Measurements from ENCODE around the gene LMAN2.
"Not testable (repeated sequence)": the region's sequence is repeated elsewhere in the genome, so short reads cannot be mapped to it uniquely, and the experiment has no call there.

The LMAN2 gene

DNA sequence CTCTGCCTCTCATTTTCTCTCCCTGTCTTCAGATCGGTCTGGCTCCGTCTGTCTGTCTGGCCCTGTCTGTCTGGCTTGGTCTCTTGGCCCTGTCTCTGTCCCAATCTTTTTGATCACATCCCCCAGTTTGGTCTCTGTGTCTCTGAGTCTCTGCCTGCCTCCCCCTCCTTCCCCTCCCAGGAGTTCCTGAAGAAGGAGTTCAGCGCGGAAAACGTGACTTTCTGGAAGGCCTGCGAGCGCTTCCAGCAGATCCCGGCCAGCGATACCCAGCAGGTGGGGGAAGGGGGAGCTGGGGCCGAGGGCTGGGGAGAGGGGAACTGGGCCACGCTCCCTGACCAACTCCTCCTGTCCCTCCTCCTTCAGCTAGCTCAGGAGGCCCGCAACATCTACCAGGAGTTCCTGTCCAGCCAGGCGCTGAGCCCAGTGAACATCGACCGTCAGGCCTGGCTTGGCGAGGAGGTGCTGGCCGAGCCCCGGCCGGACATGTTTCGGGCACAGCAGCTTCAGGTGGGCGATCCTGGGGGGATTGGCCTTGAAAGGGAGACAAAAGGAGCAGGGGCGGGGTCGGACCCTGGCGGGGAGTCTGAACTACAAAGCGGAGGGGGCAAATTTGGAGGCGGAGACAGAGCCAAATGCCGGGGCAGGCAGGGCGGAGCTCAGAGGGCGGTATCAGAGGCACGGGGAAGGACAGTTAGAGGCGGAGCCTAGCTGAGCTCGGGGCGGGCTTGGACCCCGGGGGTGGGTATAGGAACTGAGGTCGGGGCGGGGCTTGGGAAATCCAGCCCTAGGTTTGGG is 15.3 kb upstream of the LMAN2 start:
- no peak for FAIRE-seq
- no peak for DNase-seq (ENCODE audit: extremely low spot score, insufficient read length, low read depth)

DNA sequence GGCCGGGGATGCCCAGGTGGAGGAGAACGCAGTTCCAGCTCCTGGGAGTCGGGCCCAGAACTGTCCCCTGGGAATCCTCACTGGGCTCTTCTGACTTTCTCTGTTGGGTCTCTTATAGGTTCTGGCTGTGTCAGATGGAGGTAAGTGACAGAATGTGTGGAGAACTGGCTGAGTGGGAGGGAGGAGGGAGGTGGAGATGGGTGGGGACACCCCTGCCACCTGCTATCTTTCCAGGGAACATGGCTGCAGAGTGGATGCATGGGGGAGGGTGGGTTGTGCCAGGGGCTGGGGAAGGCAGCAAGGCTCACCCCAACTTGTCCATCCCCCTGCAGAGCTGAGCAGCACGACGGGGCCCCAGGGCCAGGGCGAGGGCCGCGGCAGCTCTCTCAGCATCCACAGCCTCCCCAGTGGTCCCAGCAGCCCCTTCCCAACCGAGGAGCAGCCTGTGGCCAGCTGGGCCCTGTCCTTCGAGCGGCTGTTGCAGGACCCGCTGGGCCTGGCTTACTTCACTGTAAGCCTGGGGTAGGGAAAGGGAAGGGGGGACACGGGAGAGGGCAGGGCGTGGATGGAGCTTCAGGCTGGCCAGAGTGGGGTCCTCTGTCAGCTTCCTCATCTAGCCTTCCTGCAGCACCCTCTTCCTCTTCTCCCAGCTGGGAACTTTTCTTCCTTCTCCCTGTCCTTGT is 14.5 kb upstream of the LMAN2 start:
- FAIRE-seq = no peak

DNA sequence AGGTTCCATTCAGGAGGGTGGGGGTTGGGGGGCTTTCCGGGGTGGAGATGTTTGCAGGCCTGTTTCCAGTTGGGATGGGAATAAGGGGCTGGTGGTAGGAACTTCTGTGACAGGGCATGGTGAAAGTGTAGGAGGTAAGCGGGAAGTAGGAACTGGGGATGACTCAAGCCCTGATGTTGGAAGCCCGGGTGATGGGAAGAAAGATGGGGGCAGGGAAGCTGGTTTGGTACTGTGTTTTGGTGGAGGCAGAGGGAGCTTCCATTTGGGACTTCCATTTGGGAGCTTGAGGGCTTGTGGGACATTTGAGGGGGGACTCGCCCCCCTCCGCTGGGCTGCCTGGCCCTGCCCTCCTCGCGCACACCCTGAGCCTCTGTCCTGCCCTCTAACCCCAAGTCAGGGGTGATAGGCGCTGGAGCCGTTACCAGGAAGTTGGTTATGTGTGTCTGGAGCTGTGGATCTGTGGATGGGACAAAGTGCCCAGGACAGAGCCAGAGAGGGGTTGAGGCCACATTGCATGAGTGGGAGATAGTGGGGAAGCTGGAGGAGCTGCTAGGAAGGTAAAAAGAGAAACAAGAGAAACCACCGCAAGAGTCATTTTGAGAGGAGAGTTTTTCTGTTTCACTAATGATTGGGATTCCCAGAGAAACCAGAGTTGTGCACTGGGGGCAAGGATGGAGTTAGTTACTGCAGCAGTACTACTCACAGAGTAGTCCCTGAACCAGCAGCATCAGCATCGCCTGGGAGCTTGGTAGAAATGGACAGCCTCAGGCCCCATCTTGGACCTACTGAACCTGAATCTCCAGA is 12.9 kb upstream of the LMAN2 start:
- FAIRE-seq (peak; percentile 91), DNase-seq (ENCODE audit: extremely low spot score, insufficient read length, low read depth) (no peak)

More for the DNA sequence above, 14.5 kb upstream of the LMAN2 start:
- no peak for DNase-seq (ENCODE audit: extremely low spot score, insufficient read length, low read depth)

DNA sequence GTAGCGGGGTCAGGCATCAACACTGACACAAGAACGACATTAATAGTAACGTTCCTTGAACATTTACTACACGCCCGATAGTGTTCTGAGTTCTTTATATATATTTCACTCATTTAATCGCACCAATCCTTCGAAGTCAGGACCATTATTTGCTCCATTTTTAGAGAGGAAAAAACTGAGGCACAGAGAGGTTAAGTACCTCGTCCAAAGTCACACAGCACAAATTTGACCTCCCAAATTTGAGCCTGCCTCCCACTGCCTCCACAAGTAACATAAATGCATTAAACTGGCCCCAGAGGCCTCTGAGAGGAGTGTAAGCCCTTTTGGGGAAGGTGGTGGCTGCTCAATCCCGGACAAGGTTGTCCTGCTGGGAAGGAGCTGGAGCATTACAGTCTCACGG is 12.1 kb upstream of the LMAN2 start:
- no peak for DNase-seq (ENCODE audit: extremely low spot score, insufficient read length, low read depth)
- FAIRE-seq = no peak

DNA sequence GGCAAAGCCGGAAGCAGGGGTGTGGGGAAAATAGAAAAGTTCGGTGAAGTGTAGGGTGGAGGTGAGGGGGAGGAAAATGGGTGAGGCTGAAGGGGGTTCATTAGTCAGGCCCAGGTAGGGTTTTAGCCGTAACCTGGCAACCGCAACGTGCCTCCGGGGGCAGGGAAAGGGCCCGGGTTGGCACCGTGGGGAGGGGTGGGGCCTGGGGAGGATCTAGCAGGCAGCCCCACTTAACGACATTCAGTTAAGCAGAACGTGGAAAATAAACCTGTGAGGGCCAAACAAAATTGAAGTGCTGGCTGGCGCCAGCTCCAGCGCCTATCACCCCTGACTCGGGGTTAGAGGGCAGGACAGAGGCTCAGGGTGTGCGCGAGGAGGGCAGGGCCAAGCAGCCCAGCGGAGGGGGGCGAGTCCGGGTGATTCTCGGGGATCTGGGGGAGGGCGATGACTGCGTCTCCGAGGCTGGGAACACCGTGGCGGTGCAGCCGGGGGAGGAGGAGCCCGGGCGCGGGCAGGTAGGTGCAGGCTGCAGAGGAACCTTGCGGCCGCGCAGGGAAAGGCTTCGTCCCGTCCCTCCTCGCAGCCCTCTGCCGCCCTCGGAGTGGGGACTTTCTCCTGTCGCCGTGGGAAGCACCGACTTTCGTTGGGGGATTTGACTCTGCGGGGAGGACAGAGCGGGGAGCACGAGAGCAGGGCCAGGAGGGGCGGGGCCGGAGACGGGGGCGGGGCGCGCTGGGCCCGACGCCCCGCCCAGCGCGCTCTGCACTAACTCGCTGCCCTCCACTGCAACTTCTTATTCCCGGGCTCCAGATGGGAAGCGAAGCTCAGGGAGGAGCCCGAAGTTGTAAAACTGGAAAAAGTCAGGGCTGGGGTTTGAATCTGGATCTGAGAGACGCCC is 11.4 kb upstream of the LMAN2 start:
- peak; percentile 86 for FAIRE-seq
- peak; percentile 57 for DNase-seq (ENCODE audit: extremely low spot score, insufficient read length, low read depth)

DNA sequence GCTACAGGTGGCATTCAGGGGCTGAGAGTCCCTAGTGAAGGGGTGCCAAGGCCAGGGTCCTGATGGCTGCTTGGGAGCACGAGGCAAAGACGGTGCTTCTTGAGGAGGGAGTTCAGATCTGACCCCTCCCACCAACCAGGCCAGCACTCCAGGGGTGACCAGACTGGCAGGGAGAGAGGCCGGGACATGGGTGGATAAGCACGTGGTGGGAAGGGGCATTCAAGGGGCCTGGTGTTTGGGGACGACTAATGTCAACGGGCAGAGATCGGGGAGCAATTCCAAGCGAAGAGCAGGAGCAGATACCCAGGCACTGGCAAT is 10.8 kb upstream of the LMAN2 start:
- FAIRE-seq (peak; percentile 35), DNase-seq (ENCODE audit: extremely low spot score, insufficient read length, low read depth) (no peak)

DNA sequence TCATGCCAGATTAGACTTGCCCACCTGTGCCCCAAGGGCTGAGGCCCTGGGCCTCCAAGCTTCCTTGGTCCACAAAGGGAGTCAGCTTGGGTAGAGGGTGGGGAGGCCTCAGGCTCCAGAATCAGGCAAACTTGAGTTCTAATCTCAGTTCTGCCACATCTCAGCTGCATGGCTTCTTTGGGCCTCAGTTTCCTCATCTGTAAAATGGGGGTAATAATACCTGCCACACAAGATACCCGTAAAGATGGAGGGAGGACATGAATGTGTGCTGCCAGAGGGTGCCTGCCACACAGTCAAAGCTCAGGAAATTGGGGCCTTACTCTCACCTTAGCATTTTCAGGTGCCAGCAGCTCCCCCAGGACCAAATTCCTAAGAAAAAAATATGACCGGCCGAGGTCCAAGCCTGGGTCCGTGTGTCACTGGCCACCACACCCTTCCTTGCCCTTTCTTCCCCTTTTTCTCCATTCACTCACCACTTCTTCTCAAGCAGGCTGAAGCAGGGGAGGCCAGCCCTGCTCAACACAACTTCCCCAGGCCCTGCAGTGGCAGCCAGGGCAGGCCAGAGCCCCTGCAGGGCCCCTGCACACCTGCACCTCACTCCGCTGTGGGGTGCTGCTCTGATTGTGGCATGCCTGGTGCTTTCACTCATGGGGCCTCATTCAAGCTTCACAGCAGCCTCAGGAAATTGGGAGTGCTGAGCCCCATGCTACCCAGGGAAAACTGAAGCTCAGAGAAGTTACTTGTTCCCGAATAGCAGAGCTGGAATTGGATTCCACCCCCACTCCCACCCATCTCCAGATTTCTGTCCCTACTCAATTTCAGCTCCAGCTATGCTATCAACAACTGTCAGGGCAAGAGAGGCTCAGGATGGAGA is 10.2 kb upstream of the LMAN2 start:
- DNase-seq (ENCODE audit: extremely low spot score, insufficient read length, low read depth) (no peak), FAIRE-seq (peak; percentile 76)

DNA sequence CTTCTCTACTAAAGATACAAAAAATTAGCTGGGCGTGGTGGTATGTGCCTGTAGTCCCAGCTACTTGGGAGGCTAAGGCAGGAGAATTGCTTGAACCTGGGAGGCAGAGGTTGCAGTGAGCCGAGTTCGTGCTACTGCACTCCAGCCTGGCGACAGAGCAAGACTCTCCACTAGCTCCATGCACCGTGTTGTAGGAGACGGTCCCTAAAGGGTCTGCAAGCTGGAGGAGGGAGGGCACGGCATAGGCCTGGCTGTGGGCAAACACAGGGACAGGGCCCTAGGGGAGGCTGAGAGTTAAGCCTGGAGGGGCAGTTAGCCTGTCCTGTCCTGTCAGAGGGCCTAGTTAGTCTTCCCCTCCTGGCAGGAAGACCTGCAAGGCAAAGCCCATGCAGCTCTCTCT is 9.3 kb upstream of the LMAN2 start:
- DNase-seq (ENCODE audit: extremely low spot score, insufficient read length, low read depth); FAIRE-seq: not testable (repeated sequence)

DNA sequence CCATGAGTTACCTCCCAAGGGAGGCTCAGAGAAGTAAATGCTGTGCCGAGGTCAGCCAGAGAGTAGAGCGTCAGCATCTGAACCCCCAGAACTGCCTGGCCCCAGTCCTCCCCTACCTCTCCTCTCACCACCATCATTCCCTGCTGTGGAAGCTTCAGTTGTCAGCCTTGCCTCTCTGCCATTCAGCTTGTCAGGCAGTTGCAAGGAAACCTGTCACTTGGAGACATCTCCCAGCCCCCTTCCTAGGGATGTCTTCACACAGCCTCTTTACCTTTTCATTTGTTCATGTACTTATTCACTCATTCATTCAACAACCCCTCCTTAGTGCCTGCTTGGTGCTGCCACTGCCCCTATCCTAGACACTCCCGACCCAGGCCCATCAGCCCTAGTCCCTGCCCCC is 8.4 kb upstream of the LMAN2 start:
- DNase-seq (ENCODE audit: extremely low spot score, insufficient read length, low read depth) (no peak), FAIRE-seq (no peak)

DNA sequence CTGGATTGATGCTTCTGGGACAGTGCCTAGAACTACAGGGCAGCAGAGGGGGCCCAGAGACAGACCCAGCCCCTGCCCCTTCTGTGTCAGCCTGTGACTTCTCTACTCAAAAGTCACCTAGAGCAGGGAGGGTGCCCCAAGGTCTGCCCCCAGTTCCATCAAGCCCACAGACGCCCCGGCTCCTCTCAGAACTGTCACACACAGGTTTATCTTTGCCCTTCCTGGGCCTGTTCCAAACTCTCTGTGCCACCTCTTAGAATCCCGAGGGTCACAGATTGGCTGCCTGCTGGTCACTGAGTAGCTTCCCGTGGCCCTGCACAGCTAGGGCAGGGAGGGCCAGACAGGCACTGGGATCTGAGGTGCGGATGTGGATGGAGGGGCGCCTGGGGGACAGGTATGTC is 8.0 kb upstream of the LMAN2 start:
- FAIRE-seq (no peak), DNase-seq (ENCODE audit: extremely low spot score, insufficient read length, low read depth) (no peak)

DNA sequence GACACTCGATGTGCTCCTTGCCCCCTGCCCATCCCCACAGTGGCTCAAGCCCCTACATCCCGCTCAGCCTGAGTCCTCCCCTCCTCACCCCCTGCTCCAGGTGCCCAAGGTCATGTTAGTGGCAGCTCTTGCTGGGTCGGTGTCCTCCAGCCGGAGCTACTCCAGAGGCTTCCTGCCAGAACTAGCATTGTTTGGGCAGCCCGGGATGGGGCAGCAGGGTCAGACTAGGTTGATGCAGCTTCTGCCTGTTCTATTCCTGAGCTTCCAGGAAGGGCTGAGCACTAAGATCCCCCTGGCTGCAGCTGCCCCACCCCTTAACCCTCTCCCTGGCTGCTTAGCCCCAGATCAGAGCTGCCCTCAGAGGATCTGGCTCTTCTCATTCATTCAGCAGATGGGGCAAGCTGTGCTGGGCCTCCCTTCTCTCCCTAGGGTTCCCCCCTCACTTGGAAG is 6.9 kb upstream of the LMAN2 start:
- DNase-seq (ENCODE audit: extremely low spot score, insufficient read length, low read depth) (no peak), FAIRE-seq (no peak)

DNA sequence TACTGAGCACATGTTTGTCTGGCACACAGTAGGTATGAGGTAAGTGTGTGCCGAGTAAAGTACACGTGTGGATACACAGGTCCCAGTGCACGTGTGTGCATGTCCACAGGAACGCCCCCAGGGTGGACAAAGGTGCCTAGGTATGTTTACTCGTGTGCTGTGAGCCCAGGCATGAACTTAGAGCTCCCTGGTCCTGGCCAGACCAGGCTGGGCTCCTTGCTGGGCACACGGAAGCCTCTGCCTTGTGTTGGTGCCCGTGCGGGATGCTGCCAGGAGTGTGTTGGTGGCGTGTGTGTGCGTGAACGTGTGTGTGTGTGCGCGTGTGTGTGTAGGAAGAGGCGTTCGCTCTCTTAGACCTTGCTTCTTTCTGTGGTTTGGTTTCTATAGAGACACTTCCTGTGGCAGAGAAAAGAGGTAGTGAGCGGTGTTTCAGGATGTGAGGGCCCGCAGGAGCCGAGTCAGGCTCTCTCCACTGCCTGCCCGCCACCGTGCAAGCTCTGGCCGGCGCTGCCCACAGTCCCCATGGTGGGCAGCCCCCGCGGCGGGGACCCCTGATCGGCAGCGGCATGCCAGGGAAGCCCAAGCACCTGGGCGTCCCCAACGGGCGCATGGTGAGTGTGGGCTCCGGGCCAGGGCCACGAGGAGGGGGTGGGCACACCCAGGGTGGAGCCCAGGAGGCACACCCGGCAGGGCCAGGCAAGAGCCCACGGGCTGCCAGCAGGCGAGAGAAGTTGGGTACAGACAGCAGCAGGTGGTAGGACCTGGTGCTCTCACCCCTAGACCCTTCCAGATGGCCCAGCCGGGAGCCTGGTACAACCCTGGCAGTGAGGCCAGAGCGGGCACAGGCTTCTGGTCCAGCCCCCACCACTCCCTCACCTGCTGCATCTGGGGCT is 6.2 kb upstream of the LMAN2 start, which contains the start of gene RGS14:
RGS14 (plus strand) TSS at position 466 of the 893 bp plus-strand sequence; CDS start at position 567, 101 bp downstream.
- DNase-seq (ENCODE audit: extremely low spot score, insufficient read length, low read depth) (peak; percentile 76), FAIRE-seq (peak; percentile 99)

DNA sequence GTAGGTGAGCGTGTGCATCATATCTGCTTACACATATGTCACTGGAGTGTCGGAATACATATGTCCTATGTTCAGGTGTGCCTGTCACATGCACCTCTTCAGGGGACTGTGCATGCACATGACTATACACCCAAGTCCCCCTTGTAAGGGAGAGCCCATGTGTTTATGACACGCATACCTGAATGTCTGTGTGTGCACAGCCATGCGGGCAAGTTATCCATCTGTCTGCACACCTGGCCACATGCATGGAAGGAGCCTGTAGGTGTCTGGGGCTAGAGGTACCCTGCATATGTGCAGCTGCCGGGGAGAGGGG is 5.6 kb upstream of the LMAN2 start:
- FAIRE-seq (no peak), DNase-seq (ENCODE audit: extremely low spot score, insufficient read length, low read depth) (no peak)

DNA sequence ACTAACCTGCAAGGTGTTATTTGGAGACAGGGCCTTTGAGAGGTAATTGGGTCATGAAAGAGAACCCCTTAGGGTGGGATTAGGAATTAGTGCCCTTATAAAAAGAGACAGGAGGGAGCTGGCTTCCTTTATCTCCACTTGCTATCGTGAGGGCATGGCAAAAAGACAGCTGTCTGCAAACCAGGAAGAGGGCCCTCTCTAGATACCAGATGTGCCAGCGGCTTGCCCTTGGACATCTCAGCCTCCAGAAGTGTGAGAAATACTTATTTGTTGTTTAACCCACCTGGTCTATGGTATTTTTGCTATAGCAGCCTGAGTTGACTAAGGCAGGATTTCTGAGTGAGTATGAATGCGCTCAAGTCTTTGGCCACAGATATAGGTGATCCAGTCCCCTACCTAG is 5.3 kb upstream of the LMAN2 start:
- no peak for FAIRE-seq
- DNase-seq (ENCODE audit: extremely low spot score, insufficient read length, low read depth) = no peak

DNA sequence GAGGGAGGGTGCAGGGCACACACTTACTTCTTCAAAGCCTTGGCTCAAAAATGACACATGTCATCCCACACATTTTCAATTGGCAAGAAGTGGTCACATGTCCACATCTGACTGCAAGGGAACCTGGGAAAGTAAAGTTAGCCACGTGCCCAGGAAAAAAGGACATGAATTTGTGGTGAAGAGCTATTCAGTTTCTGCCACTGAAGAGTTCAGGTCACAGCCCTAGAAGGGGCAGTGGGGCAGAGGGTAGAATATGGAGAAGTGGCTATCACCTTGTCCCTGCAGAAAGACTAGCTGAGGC is 4.3 kb upstream of the LMAN2 start:
- DNase-seq (ENCODE audit: extremely low spot score, insufficient read length, low read depth) = no peak
- FAIRE-seq = no peak

DNA sequence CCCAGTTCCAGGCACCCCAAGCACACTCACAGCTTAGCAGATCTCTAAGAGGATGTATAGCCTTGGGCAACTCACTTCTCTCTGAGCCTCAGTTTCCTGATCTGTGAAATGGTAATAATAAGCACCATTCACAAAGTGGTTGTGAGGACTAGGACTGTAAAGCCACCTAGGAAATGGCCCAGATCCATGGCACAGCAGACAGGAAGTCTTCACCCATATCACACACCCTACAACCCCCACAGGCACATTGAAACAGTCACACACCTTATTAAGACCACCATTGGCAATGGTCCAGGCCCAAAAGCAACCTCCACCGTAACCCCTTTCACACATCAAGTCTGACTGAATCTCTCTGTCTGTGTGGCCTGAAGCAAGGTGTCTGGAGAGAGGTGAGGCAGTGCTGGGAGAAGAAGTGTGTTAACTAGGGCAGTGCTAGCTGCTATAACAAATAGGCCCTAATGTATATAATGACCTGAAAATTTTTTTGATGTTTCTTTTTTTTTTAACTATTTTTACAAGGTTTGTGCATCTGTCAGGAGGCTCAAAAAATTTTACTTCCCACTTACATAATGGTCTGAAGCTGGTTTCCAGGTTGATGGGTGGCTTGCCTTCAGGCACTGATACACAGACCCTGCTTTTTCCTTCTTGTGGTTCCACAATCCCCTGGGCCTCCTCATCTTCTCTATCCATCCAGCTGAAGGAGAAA is 3.8 kb upstream of the LMAN2 start:
- FAIRE-seq = no peak
- DNase-seq (ENCODE audit: extremely low spot score, insufficient read length, low read depth) = no peak

DNA sequence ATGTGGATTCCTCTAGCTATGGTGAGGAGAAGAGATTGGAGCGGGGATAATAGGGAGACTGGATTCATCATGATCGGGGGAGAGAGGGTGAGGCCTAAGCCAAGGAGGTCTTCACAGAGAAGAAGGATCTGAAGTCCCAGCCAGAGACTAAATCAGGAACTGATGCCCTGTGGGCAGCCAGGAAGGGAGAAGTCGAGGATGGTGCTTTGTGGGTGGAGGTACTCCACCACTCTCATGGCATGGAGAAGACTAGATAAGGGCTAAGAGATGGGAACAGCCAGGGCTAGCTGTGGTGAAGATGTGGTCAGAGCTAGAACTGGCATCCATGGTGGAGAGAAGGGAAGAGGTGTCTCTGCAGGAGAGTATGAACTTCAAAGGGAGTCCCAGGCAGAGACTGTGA is 3.2 kb upstream of the LMAN2 start:
- DNase-seq (ENCODE audit: extremely low spot score, insufficient read length, low read depth) (no peak), FAIRE-seq (no peak)

DNA sequence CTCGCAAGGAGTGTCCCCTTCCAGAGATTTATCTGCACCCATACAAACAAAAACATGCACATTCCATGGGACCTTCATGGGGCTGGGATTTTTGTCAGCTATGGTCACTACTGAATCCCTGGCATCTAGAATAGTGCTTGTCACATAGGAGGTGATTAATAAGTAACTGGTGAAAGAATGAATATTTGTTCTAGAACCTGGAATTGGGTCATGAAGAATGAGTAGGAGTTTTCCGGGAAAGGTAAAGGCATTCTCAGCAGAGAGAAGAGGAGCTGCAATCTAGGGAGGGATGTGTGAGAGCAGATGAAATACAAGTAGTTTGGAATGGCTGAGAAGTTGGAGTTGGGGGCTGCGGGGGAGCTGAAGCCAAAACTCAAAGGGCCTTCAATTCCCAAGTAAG is 2.8 kb upstream of the LMAN2 start:
- FAIRE-seq = no peak

More for the DNA sequence above, 2.8 kb upstream of the LMAN2 start:
- DNase-seq (ENCODE audit: extremely low spot score, insufficient read length, low read depth) = no peak
